ENCODE measurements around the gene PFKFB1.

Gene PFKFB1

DNA sequence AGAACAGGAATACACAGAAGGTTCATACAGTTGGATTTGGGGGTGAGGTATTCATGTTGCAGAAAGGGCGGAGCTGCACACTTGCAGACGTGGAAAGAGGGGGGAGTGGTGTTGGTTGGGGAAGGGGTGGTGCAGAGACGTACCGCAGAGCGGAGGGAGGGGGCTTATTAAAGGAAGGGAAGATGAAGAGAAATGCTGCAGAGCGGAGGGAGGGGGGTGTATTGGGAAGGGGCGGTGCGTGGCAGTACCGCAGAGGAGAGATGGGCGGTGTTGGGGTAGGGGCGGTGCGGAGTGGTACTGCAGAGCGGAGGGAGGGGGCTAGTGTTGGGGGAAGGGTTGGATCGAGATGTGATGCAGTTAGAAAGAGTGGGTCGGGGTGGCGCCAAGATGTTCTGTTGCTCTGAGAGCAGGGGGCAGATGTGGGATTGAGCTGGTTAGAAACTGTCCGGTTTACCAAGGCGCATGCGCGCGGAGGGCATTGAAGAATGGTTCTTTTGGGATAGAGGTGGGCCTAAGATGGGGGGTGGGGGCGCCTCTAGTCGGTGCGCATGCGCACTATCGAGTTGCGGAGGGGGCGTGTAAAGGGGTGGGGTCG lies 72.5 kb downstream of the PFKFB1 start:
- DNase-seq, result peak; percentile 72

DNA sequence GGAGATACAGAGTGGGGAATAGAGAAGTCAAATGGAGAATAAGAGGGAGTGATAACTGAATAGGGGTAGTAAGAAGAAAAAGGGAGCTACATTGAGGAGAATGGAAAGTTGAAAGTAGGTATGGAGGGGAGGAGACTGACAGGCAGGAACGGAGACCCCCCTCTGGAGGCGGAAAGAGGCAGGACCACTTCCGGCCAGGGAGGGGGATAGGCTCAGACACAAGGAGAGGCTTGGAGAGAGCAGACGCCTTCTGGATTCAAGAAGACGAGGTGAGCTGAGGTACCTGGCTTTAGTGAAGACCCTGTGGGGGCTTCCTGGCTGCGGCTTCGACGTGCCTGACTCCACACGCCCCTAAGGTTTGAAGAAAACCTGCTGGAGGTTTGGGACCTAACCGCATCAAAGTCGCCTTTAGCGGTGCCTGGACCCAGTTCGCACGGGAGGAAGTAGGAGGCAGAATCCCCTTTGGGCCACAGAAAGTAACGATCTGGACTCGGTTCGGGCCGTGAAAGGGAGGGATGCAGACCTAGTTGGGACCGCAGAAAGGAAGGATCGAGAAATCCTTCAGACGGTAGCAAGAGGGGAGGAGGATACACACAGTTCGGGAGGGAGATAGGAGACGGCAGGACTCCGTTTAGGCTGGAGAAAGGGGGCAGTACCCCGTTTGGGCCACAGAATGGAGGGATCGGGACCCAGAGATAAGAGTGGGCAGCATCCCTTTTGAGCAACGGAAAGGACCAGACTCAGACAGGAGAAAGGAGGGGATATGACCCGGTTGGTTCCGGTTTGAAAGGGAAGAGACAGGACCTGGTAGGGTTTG lies 73.2 kb downstream of the PFKFB1 start, which contains the start of gene TRO:
Gene TRO, plus strand, starts transcription at position 215 of the 817 bp plus-strand sequence. CDS start 1,423 bp downstream, outside the sequence.
- DNase-seq, result peak; percentile 47

DNA sequence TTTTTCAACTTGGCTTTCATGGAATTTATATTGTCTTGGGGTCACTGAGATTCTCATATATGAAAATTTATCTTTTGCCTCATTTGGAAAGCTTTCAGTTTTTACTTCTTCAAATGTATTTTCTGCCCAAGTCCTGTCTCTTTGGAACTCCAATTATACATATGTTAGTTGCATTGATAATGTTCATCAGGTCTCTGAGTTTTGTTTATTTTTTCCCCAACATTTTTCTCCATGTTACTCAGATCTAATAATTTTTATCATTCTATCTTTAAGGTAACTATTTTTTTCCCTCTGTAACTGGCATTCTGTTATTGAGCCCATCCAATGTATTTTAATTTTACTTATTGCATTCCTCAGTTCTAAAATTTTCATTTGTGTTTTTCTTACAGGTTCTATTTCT lies 84.0 kb downstream of the PFKFB1 start:
- DNase-seq, result no peak

DNA sequence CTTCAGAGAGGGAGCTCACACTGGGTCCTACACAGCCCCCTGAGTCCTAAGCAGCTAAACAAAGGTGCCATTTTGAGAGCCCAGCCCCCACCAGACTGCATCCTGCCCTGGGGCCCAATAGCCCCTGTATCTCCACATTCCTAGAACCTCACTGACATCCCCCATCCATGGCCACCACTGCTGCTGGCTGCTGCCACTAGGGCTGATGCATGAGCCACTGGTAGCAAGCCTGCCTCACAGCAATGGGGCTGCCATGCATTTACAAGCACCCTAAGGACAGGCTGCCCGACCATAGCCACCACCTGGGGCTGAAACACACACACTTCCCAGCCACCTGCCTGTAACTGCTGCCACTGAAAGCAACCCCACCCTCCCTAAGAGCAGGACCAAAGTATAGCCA lies 99.8 kb downstream of the PFKFB1 start:
- DNase-seq, result no peak

DNA sequence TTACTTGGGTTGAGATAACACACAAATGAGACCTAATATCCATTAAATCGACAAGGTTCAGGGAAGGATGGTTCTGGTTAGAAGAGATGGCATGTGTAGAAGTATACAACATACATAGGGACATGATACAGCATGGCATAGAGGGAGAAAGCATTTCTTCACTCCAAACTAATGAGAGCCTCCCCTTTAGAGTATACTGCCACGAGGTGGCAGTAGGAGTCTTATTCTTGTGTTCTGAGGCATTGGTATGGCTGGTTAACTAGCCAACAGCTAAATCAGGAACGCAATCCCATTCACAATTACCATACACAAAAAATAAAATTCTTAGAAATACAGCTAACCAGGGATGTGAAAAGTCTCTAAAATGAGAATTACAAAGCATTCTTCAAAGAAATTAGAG lies 102.4 kb downstream of the PFKFB1 start:
- DNase-seq, result peak; percentile 38

DNA sequence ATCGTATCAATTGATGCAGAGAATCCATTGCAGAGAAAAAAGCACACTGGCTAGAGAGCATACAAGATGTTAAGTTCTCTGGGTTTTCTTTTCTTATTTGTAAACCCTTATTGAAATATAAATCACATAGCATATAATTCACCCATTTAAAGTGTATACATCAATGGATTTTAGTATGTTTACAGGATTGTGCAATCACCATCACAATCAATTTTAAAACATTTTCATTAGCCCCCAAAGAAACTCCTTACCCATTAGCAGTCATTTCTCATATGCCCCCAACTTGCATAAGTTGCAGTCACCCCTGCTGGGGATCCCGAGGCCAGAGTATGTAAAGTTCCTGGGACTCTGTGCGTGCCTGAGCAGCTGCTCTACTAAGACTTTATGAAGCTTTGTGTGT lies 108.2 kb downstream of the PFKFB1 start:
- no peak for DNase-seq

Data from NCI-H1105 treated with DMSO at 0.1 percent for 48 hours (cell line).